ENCODE results near the gene DBX2.

DNA sequence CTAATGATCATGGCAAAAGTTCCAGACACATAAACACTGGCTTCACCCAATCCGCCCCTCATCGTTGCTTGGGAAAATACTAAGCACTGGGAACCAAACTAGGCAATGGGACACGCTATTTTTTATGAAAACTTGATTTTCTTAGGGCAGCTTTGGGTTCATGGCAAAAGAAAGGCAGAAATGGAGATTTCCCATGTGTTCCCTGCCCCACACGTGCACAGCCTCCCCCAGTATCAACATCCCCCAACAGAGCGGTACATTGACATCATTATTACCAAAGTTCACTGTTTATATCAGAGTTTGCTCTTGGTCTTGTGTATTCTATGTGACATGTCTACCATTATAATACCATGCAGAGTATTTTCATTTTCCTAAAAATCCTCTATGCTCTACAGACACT lies 71.0 kb downstream of the DBX2 start:
- TF ChIP-seq POLR2A (IDR thresholded peaks at IDR 0.05; ENCODE audit: low read length) (no peak), GATA1 (IDR thresholded peaks at IDR 0.05; ENCODE audit: low read depth, low read length) (no peak)

Data from erythroblast (primary cell).